Choroid plexus epithelial cell (primary cell): ENCODE results near the gene PSMA2.

Source experiments
- DNase-seq: peaks from one replicate; pipeline ENCODE4 v3.0.0-alpha.2; 2010; ENCODE audit warnings: low read depth
- H3K4me3 ChIP-seq: 2 replicates; pipeline ENCODE4 v1.5.1; 2011; ENCODE audit warnings: low read depth, mild to moderate bottlenecking, control low read depth, low read length, moderate library complexity
- CTCF ChIP-seq: conservative IDR thresholded peaks from 2 replicates; pipeline ENCODE4 v1.5.1; 2011; ENCODE audit warnings: low read depth, mild to moderate bottlenecking, control low read depth, inconsistent platforms, low read length, moderate library complexity

Gene PSMA2

GRCh38 chr7:42959549-42959948, 27.6 kb upstream of the PSMA2 start:
- TF ChIP-seq CTCF = no peak
- DNase-seq = no peak
- H3K4me3 ChIP-seq = no peak overlapping the region

DNA sequence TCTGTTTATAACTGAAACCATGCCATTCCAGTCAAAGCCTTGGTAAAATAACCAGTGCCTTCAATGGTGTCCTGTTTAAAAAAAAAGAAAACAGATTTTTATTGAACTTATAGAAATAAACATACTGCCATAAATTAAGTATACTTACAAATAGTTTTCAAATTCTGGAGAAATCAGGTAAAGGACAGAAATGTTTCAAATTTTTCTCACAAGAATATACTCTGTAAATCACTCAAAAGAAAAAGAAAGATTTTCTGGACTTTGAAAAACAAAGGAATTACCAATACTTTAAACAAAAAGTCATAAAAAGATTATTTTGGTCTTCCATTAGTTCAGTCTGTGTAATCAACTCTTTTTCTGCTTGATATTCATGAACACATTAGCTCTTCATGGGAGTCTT, 24.1 kb upstream of the PSMA2 start:
- TF ChIP-seq CTCF = no peak
- no peak overlapping the region for H3K4me3 ChIP-seq
- no peak for DNase-seq

- no peak for DNase-seq
- no peak for TF ChIP-seq CTCF
- no peak overlapping the region for H3K4me3 ChIP-seq
Measured at GRCh38 chr7:42953994-42954393, 22.0 kb upstream of the PSMA2 start.

DNA sequence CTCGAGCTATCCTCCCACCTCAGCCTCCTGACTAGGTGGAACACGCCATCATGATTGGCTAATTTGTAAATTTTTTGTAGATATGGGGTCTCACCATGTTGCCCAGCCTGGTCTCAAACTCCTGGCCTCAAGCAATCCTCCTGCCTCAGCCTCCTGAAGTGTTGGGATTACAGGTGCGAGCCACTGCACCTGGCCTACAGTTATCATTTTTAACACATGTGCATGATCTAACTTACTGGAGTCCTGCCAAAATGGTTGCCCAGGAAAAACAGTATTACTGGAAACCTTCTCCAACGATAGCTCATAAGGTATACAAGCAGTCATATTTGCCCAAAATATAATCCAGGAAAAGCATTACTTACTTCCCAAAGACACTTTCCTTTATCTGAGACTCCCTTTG, 20.4 kb upstream of the PSMA2 start:
- no peak overlapping the region for H3K4me3 ChIP-seq
- no peak for TF ChIP-seq CTCF
- DNase-seq = no peak

DNA sequence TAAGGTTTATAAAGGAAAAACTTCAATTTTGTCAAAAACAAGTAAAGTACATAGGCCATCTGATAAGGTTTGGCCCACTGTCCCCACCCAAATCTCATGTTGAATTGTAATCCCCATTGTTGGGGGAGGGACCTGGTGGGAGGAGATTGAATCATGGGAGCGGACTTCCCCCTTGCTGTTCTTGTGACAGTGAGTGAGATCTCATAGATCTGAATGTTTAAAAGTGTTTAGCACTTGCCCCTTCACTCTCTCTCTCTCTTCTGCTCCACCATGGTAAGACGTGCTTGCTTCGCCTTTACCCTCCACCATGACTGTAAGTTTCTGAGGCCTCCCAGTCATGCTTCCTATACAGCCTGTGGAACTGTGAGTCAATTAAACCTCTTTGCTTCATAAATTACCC, 18.4 kb upstream of the PSMA2 start:
- H3K4me3 ChIP-seq = no peak overlapping the region
- no peak for TF ChIP-seq CTCF
- no peak for DNase-seq

- no peak overlapping the region for H3K4me3 ChIP-seq
- peak; percentile 30 for DNase-seq
- no peak for TF ChIP-seq CTCF
Measured at GRCh38 chr7:42947521-42947920, 15.5 kb upstream of the PSMA2 start.

- no peak for DNase-seq
- H3K4me3 ChIP-seq = no peak overlapping the region
- no peak for TF ChIP-seq CTCF
Measured at GRCh38 chr7:42946627-42946950, 14.6 kb upstream of the PSMA2 start.
